Measurements from ENCODE around the gene PPP1R15A.
A peak's percentile ranks its signal among the peaks of the same experiment; 100 is the strongest.
"Not testable (repeated sequence)": the region's sequence is repeated elsewhere in the genome, so short reads cannot be mapped to it uniquely, and the experiment has no call there.

Gene PPP1R15A

DNA sequence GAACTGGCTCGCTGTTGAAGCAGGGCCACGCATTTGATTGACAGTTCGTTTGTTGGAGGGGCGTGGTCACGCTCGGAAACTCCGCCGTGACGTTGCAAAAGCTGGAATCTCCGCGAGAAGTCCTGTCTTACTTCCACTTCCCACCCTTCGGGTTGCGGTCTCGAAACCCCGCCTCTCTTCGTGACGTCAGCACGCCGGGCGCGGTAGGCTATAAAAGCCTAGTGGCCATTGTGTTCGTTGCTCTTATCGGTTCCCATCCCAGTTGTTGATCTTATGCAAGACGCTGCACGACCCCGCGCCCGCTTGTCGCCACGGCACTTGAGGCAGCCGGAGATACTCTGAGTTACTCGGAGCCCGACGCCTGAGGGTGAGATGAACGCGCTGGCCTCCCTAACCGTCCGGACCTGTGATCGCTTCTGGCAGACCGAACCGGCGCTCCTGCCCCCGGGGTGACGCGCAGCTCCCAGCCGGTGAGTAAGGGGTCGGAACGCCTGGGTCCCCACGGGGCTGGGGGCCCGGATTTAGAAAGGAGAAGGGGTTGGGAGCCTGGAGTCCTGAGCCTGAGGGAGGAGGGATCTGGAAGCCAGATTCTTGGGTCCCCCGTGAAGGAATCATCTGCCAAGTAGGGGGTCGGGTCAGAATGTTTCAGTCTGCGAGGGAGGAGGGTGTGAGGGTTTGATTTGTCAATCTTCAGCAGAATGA lies at the start of gene PPP1R15A:
Gene PPP1R15A (plus strand): TSS at position 240 of the 702 bp plus-strand sequence. CDS start 813 bp downstream, outside the sequence.
- peak; percentile 100 for DNase-seq (ENCODE audit: low spot score)

DNA sequence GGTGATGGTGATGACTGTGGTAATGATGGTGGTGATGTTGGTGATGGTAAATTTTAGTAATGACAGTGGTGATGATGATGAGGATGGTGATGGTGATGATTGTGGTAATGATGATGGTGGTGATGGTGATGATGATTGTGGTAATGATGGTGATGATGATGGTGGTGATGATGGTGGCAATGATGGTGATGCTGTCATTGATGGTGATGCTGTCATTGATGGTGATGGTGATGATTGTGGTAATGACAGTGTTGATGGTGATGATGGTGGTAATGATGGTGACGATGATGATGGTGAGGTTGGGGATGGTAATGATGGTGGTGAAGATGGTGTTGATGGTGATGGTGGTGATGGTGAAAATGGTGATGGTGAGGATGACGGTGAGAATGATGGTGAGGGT lies 49.7 kb upstream of the PPP1R15A start:
- no peak for DNase-seq (ENCODE audit: low spot score)

DNA sequence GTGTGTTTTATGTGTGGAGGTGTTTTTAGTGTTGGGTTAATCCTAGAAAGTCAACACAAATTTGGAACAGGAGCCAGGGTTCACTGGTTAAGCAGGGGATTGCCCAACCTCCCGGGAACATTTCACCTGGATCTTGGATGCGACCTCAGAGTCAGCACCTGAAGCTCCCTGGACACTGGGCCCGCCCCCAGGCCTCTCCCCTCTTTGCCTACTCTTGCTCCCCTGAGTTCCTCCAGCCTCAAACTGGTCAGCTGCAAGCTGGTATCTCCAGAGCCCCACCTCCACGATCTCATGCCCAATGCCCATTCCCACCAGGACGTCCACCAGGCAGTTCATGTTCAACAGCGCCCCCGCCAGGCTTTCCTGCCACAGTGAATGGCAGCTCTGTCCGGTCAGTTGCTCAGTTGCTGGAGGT lies 45.6 kb upstream of the PPP1R15A start:
- DNase-seq (ENCODE audit: low spot score), result no peak

GRCh38 chr19:48830088-48830487 lies 42.1 kb upstream of the PPP1R15A start:
- no peak for DNase-seq (ENCODE audit: low spot score)

DNA sequence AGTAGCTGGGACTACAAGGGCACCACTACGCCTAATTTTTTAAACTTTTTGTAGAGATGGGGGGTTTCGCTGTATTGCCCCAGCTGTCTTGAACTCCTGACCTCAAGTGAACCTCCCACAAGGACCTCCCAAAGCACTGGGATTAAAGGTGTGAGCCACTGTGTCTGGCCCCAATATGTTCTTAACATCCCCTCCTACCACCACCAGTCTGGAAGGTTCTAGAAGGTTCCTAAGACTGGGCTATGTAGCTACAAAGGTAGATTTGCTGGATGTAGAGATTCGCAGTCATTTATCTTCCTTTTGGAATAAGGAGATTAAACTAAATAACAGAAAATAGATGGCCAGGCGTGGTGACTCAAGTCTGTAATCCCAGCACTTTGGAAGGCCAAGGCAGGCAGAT lies 41.3 kb upstream of the PPP1R15A start:
- no peak for DNase-seq (ENCODE audit: low spot score)

DNA sequence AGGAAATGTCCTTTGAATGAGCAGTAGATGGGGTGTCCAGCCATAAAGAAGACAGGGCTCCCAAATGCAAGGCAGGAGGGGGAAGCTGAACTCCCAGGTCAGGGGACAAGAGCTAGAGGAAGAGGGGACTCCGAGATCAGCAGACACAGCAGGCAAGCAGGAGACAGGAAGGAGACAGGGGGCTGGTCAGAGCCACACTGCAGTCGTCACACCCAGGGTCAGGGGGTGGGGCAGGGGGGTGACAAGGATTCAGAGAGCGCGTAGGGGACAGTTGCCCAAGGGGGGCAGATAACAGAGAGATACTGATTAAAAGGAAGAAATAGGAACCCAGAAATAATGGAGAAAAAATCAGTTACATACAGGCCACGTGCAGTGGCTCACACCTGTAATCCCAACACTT lies 39.2 kb upstream of the PPP1R15A start:
- DNase-seq (ENCODE audit: low spot score), result no peak

- DNase-seq (ENCODE audit: low spot score), result no peak
Observed at GRCh38 chr19:48833977-48834376, 38.2 kb upstream of the PPP1R15A start.

DNA sequence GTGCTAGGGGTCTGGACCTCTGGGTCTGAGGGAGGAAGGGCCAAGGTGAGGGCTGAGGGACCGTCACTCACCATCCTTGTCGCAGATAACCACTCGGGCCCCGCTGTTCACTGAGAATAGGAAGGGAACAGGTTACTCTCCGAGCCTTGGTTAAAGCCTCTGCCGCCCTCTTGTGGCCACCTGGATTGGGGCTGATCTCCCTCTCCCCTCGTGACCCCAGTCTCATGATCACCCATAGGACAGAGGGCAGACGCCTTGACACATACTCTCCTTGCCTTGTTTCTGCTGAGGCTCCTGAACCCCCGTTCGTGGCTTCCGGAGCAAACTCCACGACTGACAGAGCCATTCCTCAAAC lies 36.5 kb upstream of the PPP1R15A start:
- peak; percentile 91 for DNase-seq (ENCODE audit: low spot score)

DNA sequence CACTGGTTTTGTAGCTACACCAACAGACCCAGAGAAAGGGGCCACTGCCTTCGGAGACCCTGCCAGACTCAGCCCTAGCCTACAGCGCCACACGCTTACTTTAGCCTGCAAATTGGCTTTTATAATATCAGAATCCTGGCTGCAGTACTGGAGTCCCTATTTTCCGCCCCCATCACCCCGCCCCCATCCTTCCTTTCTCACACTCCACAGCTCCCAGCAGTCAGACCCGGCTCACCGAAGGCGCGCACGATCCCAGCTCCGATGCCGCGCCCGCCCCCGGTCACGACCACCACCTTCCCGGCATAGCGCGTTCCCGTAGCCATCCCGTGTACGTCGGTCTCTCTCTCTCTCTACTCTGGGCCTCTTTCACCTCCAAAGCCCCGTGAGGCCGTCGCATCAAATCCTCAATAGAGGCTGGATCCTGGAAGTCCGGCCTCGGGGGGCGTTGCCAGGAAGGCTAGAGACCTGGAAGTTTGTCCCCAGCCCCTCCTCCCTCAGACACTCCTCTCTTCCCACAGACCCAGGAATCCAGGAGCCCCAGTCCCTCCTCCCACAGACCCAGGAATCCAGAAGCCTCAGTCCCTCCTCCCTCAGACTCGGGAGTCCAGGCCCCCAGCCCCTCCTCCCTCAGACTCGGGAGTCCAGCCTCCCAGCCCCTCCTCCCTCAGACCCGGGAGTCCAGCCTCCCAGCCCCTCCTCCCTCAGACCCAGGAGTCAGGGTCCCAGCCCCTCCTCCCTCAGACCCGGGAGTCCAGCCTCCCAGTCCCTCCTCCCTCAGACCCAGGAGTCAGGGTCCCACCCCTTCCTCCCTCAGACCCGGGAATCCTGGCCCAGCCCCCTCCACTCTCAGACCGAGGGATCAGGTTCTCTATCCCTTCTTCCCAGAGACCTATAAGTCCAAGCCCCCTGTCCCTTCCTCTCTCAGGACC lies 35.9 kb upstream of the PPP1R15A start, which contains the start of gene HSD17B14:
Gene HSD17B14 (minus strand): TSS at position 403 of the 929 bp plus-strand sequence. CDS start 80 bp downstream, at position 323.
- DNase-seq (ENCODE audit: low spot score), result peak; percentile 17

GRCh38 chr19:48837051-48837524 lies 35.1 kb upstream of the PPP1R15A start:
- DNase-seq (ENCODE audit: low spot score), result peak; percentile 58

GRCh38 chr19:48837687-48838086 lies 34.5 kb upstream of the PPP1R15A start:
- DNase-seq (ENCODE audit: low spot score), result no peak

DNA sequence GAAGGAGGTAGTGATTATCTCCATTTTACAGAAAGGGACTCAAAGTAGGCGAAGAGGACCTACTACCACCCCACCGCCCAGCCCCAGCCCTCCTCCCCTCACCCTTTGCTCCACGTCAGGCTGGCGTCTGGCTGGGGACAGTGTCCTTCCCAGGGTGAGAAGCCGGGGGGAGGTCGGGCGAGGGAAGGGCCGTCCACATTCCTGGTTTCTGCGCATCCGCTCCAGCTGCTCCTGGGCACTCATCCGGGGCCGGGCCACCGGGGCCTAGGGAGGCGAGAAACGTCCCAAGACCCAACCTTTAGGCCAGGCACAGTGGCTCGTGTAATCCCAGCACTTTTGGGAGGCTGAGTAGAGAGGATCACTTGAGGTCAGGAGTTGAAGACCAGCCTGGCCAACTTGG lies 31.2 kb upstream of the PPP1R15A start:
- no peak for DNase-seq (ENCODE audit: low spot score)

- DNase-seq (ENCODE audit: low spot score), result no peak
Observed at GRCh38 chr19:48841571-48841970, 30.6 kb upstream of the PPP1R15A start.

- DNase-seq (ENCODE audit: low spot score), result peak; percentile 85
Observed at GRCh38 chr19:48842789-48843162, 29.4 kb upstream of the PPP1R15A start.

DNA sequence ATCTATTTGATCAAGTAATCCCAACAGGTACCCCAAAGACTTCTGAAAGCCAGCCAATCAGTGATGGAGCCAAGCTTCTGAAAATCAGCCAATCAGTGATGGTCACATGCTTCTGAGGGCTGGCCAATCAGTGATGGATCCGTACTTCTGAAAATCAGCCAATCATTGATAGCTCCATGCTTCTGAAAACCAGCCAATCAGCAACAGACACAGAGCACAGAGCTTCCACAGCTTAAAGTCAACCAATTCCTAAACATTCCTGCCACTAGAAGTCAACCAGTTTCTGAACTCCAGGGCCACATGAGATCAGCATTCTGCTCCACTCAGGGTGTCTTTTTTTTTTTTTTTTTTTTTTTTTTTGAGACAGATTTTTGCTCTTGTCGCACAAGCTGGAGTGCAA lies 27.7 kb upstream of the PPP1R15A start:
- DNase-seq (ENCODE audit: low spot score), result peak; percentile 47

DNA sequence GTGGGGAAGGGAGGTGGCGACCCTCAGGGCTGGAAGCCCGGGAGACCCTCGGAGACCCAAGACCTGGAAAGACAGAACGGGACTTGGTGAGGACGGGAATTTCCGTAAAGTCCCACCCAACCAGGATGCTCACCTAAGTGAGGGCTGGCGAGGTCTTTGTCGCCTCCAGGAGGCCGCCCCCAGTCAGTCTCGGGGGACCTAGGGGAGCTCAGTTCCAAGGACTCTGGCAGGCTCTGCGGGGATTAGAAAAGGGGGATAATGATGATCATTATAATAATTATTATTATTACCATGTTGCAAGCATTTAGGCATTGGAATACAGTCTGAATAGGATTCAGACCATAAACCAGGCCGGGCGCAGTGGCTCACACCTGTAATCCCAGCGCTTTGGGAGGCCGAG lies 26.8 kb upstream of the PPP1R15A start:
- DNase-seq (ENCODE audit: low spot score), result no peak

GRCh38 chr19:48846659-48847058 lies 25.6 kb upstream of the PPP1R15A start:
- not testable (repeated sequence) for DNase-seq (ENCODE audit: low spot score)

GRCh38 chr19:48852292-48852691 lies 19.9 kb upstream of the PPP1R15A start:
- no peak for DNase-seq (ENCODE audit: low spot score)

- DNase-seq (ENCODE audit: low spot score), result no peak
Observed at GRCh38 chr19:48853483-48853882, 18.7 kb upstream of the PPP1R15A start.

- no peak for DNase-seq (ENCODE audit: low spot score)
Observed at GRCh38 chr19:48854103-48854502, 18.1 kb upstream of the PPP1R15A start.

- DNase-seq (ENCODE audit: low spot score), result no peak
Observed at GRCh38 chr19:48856921-48857320, 15.3 kb upstream of the PPP1R15A start.

- DNase-seq (ENCODE audit: low spot score), result peak; percentile 80
Observed at GRCh38 chr19:48858984-48859710, 13.1 kb upstream of the PPP1R15A start.

Data from hematopoietic multipotent progenitor cell treated with erythropoietin and hydrocortisone succinate and interleukin-3 and kit ligand, for 17 days (in vitro differentiated cells).